ENCODE results near the gene KCNMB2.

The KCNMB2 gene

DNA sequence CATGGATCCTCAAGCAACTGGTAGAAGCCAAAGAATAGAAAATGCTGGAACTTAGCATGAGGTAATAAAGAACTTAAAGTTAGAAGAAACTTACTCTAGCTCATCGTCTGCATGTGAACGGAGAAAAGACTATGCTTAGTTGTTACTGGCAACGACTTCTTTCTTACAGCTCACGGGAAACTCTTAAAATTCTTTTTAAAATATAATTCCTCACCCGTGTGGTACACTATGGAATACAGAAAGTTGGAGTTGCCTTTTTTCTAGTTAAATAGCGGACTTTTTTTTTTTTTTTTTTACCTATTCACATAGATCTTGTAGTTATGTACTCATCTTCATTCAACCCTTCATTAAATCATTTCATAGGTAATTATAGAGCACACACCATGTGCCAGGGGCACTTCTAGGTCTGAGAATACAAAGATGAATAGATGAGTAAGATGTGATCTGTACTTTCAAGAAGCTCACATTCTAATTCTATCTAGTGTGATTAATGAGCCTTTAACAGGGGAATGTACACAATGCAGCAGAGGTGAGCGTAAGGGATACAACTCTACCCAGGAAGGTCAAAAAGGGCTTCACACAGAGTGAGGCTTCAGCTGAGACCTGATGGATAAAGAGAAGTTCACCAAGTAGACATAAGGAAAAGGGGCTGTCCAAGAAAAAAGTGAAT lies 18.4 kb upstream of the KCNMB2 start:
- TF ChIP-seq, protein P1, sequence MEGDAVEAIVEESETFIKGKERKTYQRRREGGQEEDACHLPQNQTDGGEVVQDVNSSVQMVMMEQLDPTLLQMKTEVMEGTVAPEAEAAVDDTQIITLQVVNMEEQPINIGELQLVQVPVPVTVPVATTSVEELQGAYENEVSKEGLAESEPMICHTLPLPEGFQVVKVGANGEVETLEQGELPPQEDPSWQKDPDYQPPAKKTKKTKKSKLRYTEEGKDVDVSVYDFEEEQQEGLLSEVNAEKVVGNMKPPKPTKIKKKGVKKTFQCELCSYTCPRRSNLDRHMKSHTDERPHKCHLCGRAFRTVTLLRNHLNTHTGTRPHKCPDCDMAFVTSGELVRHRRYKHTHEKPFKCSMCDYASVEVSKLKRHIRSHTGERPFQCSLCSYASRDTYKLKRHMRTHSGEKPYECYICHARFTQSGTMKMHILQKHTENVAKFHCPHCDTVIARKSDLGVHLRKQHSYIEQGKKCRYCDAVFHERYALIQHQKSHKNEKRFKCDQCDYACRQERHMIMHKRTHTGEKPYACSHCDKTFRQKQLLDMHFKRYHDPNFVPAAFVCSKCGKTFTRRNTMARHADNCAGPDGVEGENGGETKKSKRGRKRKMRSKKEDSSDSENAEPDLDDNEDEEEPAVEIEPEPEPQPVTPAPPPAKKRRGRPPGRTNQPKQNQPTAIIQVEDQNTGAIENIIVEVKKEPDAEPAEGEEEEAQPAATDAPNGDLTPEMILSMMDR (IDR thresholded peaks at IDR 0.05; ENCODE audit: insufficient read depth, low read length, missing control alignments) = no peak
- ChIA-PET CTCF (no interaction called here), POLR2A (no interaction called here)
- no peak overlapping the region for H3K4me3 ChIP-seq (ENCODE audit: low read depth, low read length)
- no peak for DNase-seq (ENCODE audit: low read depth, low spot score)

DNA sequence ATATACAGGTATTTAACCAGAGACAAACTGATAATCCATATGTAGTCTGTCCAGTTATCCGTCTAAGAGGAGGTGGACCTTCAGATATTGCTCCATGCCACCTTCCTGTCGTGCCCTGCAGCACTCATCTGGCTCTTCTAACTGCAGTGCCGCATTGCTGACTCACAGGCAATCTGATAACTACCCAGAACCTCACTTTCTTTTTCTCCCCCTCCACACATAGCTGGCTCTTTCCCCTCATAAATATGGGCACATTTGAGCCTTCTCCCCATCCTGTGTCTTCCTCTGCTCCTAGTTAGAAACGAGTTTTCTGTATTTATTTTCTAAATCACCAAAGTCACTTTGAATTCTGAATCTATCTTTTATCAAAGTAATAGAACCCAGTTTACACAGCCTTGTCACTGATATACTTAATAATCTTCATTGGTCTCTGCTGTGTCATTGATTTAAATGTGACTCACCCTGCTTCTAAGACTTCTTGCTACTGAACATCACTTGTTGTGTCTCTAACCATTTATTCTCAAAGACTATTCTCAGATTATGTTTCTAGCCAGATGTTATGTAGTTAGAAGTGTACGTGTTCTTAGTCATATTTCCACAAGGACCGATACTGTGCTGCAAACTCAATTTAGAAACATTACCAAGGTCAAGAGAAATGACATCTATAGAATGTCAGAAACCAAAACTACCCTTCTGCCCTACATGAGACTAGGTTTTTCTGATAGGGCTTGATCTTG lies 17.4 kb upstream of the KCNMB2 start:
- no peak for DNase-seq (ENCODE audit: low read depth, low spot score)
- TF ChIP-seq, protein P1 (IDR thresholded peaks at IDR 0.05; ENCODE audit: insufficient read depth, low read length, missing control alignments) = no peak
- CTCF ChIA-PET = no interaction called here
- H3K4me3 ChIP-seq (ENCODE audit: low read depth, low read length) = no peak overlapping the region
- POLR2A ChIA-PET = no interaction called here

DNA sequence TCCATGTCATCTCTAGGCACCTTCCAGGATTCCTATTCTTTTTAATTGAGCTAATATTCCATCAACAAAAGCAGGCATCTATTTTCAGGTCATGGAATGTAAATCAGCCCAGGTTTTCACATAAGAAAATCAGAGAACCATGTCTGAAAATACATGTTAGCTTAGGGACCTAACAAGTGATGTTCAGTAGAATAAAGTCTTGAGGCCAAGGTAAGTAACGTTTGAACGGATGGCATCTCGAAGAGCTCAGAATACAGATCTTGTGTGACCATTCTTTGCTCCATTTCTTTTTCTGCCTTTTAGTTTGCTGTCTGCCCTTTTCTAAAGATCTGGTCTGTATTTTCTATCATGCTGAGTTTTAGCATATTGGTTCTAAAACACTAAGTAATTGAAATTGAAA lies 16.5 kb upstream of the KCNMB2 start:
- POLR2A ChIA-PET = no interaction called here
- CTCF ChIA-PET = no interaction called here
- H3K4me3 ChIP-seq (ENCODE audit: low read depth, low read length) = no peak overlapping the region
- DNase-seq (ENCODE audit: low read depth, low spot score) = no peak
- TF ChIP-seq, protein P1 (IDR thresholded peaks at IDR 0.05; ENCODE audit: insufficient read depth, low read length, missing control alignments) = no peak

DNA sequence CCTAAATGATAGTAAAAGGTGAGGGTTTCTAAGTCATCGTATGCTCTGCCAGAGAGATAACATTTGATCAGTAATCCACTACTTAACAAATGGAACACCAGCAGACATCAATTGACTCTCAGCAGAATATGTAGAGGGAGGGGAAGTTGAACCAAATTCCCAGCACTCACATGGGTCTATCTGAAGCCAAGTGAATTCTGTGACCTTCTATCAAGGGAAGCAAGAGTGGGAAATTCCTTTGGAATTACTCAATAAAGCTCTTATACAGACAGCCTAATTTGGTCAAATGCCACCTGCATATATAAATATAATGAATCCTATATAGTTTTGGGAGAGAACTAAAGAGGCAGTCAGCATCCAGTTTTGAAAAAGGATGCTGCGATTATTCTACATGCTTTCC lies 15.8 kb upstream of the KCNMB2 start:
- no peak for DNase-seq (ENCODE audit: low read depth, low spot score)
- ChIA-PET CTCF (no interaction called here), POLR2A (no interaction called here)
- no peak overlapping the region for H3K4me3 ChIP-seq (ENCODE audit: low read depth, low read length)
- TF ChIP-seq, protein P1 (IDR thresholded peaks at IDR 0.05; ENCODE audit: insufficient read depth, low read length, missing control alignments) = no peak

DNA sequence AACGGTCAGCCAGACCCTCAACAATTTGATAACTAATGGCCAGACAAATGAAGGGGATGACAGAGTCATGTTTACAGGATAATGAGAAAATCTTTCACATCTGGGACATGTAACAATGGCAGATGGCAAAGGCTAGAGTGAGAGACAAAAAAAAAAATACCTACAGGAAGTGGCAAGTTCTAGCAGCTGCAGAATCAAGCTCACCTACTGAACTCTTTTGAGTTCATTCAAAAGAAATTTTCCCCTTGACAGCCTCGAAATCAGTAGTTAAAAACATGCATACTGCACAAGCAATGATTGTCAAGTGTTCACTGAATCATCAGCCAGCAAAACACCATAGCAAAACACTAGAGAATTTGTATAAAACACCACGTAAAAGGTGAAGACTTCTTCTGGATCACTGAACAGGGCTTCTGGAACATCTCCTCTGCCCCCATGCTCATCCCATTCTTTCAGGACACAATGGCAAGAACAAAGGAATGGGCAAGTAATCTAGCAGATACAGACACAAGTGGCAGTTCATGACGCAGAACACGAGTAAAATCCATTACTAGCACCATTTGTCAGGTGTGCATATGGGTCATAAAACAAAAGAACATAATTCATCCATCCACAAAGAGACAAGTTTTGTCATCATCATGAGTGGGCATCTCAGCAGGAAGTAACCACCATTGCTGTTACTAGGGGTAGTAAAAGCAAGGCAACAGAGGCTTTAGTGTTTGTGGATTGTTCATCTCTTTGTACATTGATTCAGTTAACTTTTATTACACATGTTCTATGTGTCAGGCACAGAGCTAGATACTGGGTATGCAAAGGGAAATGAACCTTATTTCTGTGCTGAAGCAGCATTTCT lies 13.8 kb upstream of the KCNMB2 start:
- CTCF ChIA-PET = no interaction called here
- no peak overlapping the region for H3K4me3 ChIP-seq (ENCODE audit: low read depth, low read length)
- TF ChIP-seq, protein P1 (IDR thresholded peaks at IDR 0.05; ENCODE audit: insufficient read depth, low read length, missing control alignments) = no peak
- DNase-seq (ENCODE audit: low read depth, low spot score) = no peak
- POLR2A ChIA-PET = no interaction called here

DNA sequence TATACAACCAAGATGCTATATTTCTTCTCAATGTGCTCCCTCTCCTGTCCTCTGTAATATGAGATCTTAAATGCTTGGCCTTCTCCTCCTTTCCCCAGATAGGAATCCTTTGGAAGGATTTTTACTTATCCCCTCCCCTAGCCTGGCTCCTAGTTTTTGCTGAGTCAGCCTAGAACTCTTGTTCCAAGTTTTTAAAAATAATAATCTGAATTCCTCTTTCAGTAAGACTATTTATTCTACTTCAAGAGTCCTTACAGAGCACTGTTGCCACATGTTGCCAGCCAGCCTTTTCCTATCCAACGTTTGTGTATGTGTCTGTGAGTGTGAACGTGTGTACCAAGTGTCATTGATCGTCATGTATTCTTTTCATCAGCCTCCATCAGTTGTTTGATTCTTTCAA lies 11.0 kb upstream of the KCNMB2 start:
- no peak overlapping the region for H3K4me3 ChIP-seq (ENCODE audit: low read depth, low read length)
- ChIA-PET POLR2A (no interaction called here), CTCF (no interaction called here)
- DNase-seq (ENCODE audit: low read depth, low spot score) = no peak
- TF ChIP-seq, protein P1 (IDR thresholded peaks at IDR 0.05; ENCODE audit: insufficient read depth, low read length, missing control alignments) = no peak

Measured in AG04449 (cell line).